AG04449 (cell line): ENCODE measurements around the gene ZNF189.

Experiments
- CTCF ChIA-PET: fragments of 350-600 bp; formaldehyde crosslinking; extraction: SDS; loops from one replicate; lab custom pipeline; 2021; ENCODE audit warnings: antibody characterized with exemption; lab: Yijun Ruan, JAX
- POLR2A ChIA-PET: fragments of 400-600, 350-600 bp; formaldehyde crosslinking; extraction: SDS; loops from one replicate; lab custom pipeline; 2020; ENCODE audit warnings: antibody characterized with exemption, inconsistent platforms; lab: Yijun Ruan, JAX
- DNase-seq: peaks from one replicate; pipeline ENCODE4 v3.0.0-alpha.2; 2010; ENCODE audit warnings: low read depth, low spot score
- H3K4me3 ChIP-seq: 2 replicates; pipeline ENCODE4 v1.5.1; 2011; ENCODE audit warnings: low read depth, mild to moderate bottlenecking, control low read depth, low read length
- TF ChIP-seq, protein P1 (sequence below): IDR thresholded peaks from one replicate; pipeline ENCODE4 v1.5.1; 2011; ENCODE audit warnings: mild to moderate bottlenecking, moderate library complexity, low read length, control low read depth, inconsistent platforms; ENCODE audit not compliant: insufficient read depth; ENCODE audit errors: missing control alignments

The ZNF189 gene

DNA sequence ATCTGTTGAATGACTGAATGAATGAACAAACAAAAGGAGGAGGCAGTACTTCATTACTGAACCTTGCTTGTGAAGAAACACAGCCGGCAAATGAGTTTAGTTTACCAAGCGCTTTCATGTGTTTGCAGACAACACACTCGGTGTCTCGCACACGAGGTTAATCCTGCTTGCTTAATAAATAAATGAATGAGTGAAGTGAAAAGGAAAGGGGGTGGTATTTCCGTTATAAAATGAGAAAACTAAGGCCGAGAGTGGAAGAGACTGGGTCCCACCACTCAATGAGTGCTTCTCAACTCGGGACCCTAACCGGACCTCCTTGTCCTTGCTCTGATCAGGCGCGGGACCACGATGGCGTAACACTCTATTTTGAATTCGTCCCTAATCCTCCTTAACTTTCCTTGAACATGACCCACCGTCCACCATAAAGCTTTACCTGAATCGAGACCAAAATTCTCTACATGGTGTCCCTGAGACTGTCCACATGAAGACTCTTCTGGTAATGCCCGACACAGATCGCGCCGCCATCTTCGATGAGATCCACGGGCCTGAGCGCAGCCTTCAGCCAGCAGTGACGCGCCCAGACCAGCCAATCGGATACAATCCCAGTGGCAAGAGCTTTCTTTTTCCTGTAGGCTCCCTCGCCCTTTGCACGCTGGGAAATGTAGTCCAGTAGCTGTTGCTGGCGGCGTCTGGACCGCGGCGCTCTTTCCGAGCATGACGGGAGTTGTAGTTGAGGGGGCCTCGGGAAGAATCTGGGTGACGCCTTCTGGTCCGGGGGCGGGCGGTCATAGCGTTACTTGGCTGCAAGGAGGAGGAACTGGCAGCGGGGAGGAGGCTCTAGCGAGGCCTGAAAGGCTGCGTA is at the start of gene ZNF189, which contains the start of gene MRPL50:
ZNF189 (plus strand) TSS at position 784 of the 862 bp plus-strand sequence. CDS start 306 bp downstream, outside the sequence.
MRPL50 (minus strand) TSS at position 551 of the 862 bp plus-strand sequence; CDS start at position 525, 26 bp downstream.
- peak; percentile 95 for DNase-seq
- ChIA-PET POLR2A (interaction anchor here (0.9 to 1.1 kb wide), 5 partner anchors 10 to 135 kb away, joined by 3 to 9 read pairs (median 4); partner anchors contain the start of gene RNF20), CTCF (interaction anchor here (1.0 to 4.5 kb wide), 3 partner anchors 10 to 21 kb away, joined by 3 to 28 read pairs (median 3); no protein-coding TSS in a partner anchor)
- TF ChIP-seq, protein P1, sequence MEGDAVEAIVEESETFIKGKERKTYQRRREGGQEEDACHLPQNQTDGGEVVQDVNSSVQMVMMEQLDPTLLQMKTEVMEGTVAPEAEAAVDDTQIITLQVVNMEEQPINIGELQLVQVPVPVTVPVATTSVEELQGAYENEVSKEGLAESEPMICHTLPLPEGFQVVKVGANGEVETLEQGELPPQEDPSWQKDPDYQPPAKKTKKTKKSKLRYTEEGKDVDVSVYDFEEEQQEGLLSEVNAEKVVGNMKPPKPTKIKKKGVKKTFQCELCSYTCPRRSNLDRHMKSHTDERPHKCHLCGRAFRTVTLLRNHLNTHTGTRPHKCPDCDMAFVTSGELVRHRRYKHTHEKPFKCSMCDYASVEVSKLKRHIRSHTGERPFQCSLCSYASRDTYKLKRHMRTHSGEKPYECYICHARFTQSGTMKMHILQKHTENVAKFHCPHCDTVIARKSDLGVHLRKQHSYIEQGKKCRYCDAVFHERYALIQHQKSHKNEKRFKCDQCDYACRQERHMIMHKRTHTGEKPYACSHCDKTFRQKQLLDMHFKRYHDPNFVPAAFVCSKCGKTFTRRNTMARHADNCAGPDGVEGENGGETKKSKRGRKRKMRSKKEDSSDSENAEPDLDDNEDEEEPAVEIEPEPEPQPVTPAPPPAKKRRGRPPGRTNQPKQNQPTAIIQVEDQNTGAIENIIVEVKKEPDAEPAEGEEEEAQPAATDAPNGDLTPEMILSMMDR = no peak
- peak within 1 kb of the TSS; percentile 82 for H3K4me3 ChIP-seq

DNA sequence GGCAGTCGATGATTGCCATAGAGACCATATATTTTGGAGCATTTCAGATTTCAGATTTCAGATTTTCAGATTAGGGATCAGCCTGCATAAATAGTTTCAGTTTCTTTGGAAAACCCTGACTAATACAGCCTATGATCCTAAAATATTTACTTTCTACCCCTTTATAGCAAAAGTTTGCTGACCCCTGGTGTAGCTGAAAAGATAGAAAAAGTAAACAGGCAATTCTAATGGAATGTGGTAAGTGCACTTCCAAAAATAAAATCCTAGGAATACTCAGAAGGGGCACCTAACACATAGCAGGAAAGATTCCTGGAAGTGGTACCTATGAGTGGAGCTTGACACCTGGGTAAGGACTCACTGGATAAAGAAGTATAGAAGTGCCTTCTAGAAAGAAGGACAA is 48.4 kb upstream of the ZNF189 start:
- CTCF ChIA-PET = no interaction called here
- DNase-seq = no peak
- POLR2A ChIA-PET = no interaction called here
- H3K4me3 ChIP-seq = no peak overlapping the region
- TF ChIP-seq, protein P1 = no peak

DNA sequence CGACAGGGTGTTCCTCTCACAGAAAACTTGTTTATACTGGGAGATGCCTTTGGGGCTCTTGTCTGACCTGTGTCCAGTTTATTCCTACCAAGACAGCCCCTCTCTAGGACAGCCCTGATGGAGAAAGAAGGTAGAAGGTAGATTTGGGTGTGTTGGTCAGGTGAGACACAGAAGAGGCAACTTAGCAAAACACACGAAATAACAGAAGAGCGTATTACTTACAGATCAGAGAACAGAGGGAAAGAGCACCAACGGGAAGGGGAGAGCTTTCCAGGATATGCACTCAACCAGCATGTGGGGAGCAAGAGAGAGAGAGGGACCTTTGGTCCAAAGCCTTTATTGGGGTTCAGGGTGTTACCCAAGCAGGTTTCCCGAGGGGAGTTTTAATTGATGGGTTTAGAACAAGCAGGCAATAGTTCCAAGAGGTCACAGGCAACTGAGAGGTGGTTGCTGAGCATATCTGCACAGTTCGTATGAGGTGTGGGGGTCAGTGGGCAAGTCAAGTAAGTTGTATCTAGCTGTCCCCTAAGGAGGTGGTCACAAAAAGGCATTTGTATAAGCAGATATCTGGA is 45.7 kb upstream of the ZNF189 start:
- TF ChIP-seq, protein P1 = no peak
- POLR2A ChIA-PET = no interaction called here
- DNase-seq = no peak
- CTCF ChIA-PET = no interaction called here
- no peak overlapping the region for H3K4me3 ChIP-seq

DNA sequence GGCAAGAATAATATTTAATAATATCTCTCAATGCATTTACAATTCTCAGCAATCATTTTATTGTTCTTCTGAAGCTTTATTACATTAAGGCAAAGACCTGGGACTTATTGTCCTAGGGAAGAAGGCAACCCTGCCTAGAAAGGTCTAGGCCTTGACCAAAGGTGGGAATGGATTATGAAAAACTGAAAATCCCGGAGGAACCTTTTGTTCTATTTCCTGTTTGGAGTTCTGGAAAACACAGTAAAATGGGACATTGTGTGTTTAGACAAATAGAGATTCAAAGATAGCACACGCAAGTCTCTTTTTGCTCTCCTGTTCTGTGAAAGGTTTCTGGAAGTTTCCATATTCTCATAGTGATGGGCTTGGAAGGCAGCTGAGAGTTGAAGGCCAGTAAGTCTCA is 45.0 kb upstream of the ZNF189 start:
- POLR2A ChIA-PET = no interaction called here
- no peak overlapping the region for H3K4me3 ChIP-seq
- TF ChIP-seq, protein P1 = no peak
- no peak for DNase-seq
- CTCF ChIA-PET = no interaction called here

DNA sequence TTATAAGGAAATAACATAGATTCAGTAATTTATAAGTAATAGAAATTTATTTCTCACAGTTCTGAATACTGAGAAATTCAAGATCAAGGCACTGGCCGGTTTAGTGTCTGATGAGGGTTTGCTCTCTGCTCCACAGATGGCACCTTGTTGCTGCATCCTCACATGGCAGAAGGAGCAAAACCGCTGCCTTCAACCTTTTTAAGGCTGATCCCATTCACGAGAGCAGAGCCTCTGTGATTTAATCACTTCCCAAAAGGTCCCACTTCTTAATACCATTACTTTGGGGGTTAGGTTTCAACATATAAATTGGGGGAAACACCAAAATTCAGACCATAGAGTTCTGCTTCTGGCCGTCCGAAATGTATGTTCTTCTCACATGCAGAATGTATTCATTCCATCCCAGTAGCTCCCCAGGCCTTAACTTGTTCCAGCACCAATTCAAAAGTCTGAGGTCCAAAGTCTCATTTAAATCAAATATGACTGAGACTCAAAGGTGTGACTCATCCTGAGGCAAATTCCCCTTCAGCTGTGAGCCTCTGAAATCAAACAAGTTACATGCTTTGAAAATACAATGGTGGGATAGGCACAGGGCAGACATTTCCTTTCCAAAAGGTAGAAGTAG is 44.4 kb upstream of the ZNF189 start:
- DNase-seq = no peak
- no peak overlapping the region for H3K4me3 ChIP-seq
- TF ChIP-seq, protein P1 = no peak
- CTCF ChIA-PET = no interaction called here
- POLR2A ChIA-PET = no interaction called here
